Measurements from ENCODE around the gene FAM13C. TPM values are rescaled to one million over a fixed set of nuclear protein-coding genes. Genes with fewer than 3 reads are reported as not detected.

The FAM13C gene
- total and polyA plus RNA-seq, 9 of the 15 experiments (the other 6 are each of a cell fraction or from before 2014, with no cell fraction given): not detected

DNA sequence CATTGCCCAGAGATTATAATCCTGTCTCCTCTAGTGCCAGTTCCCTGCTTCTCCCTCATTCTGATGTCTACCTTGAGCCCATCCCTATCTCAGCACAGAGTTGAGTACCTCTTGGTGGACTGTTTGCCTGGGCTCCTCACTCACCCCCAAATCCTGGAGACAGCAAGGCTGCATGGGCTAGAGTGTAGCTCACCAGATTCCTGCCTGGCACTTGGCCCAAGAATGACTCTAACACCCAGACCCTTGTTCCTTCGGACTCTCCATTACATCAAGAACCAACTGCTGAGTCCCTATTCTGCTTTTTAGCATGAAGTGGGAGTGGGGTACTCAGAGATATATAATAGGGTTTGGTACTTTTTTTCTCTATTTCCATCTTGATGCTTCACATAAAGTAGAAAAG lies 22.1 kb downstream of the FAM13C start:
- H3K9me3 ChIP-seq (replicated peaks; ENCODE audit: control insufficient read depth, insufficient read depth, low read depth, low read length): no peaks in the 10 kb centered on the region
- 0% methylated on average over 1 of the region's 1 CpG for WGBS (ENCODE audit: insufficient coverage, low coverage, missing lambda C conversion rate)
- DNase-seq (ENCODE audit: extremely low read depth in 1 of 4, low spot score in 3 of 4) (no peak), FAIRE-seq (no peak), ATAC-seq (no peak)
- no peaks in the 10 kb centered on the region for H3K27me3 ChIP-seq (ENCODE audit: control insufficient read depth in 2 of 2, insufficient read depth in 2 of 2, low read length in 2 of 2)
- no peaks in the 10 kb centered on the region for H3K4me1 ChIP-seq (replicated peaks in 1 of 2; ENCODE audit: control insufficient read depth in 2 of 2, insufficient read depth in 2 of 2, low read length in 2 of 2)
- BruUV-seq (replicated peaks): no TSS peak
- H3K4me3 ChIP-seq: no peak overlapping the region
- no peaks in the 10 kb centered on the region for H3K79me2 ChIP-seq (ENCODE audit: control insufficient read depth, insufficient read depth, low read length)
- H3K27ac ChIP-seq (ENCODE audit: extremely low read depth, low read depth, low read length): no peak overlapping the region
- no peaks in the 10 kb centered on the region for H3K36me3 ChIP-seq (ENCODE audit: control insufficient read depth, insufficient read depth, low read length)
- in situ Hi-C loops (cut with MboI) (no loop called here), intact Hi-C loops (cut with micrococcal nuclease) (no loop called here)
- no peak overlapping the region for H3K4me2 ChIP-seq (ENCODE audit: insufficient read depth, low read length)
- H3K9ac ChIP-seq (ENCODE audit: insufficient read depth in 1 of 2, low read depth in 2 of 2, low read length in 2 of 2): no peak overlapping the region
- ChIA-PET POLR2A (no interaction called here), CTCF (ENCODE audit: low intra/inter-chr PET ratio) (no interaction called here)
- H4K20me1 ChIP-seq (replicated peaks; ENCODE audit: control insufficient read depth, insufficient read depth, low read length): no peaks in the 10 kb centered on the region
- no peaks in the 10 kb centered on the region for H3K9me1 ChIP-seq (ENCODE audit: control insufficient read depth, insufficient read depth, low read length)
- no peak overlapping the region for H2AFZ ChIP-seq (ENCODE audit: low read depth, low read length)
- TF ChIP-seq, protein P1, sequence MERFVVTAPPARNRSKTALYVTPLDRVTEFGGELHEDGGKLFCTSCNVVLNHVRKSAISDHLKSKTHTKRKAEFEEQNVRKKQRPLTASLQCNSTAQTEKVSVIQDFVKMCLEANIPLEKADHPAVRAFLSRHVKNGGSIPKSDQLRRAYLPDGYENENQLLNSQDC (CRISPR knock-in tag; IDR thresholded peaks at IDR 0.05): no peak
- TF ChIP-seq, protein P2, sequence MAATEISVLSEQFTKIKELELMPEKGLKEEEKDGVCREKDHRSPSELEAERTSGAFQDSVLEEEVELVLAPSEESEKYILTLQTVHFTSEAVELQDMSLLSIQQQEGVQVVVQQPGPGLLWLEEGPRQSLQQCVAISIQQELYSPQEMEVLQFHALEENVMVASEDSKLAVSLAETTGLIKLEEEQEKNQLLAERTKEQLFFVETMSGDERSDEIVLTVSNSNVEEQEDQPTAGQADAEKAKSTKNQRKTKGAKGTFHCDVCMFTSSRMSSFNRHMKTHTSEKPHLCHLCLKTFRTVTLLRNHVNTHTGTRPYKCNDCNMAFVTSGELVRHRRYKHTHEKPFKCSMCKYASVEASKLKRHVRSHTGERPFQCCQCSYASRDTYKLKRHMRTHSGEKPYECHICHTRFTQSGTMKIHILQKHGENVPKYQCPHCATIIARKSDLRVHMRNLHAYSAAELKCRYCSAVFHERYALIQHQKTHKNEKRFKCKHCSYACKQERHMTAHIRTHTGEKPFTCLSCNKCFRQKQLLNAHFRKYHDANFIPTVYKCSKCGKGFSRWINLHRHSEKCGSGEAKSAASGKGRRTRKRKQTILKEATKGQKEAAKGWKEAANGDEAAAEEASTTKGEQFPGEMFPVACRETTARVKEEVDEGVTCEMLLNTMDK (IDR thresholded peaks at IDR 0.05; ENCODE audit: borderline replicate concordance, insufficient read depth, low read depth, low read length, poor library complexity, severe bottlenecking): no peak
- TF ChIP-seq DIDO1 (tag; IDR thresholded peaks at IDR 0.05; ENCODE audit: low read depth) (no peak), ZNF146 (CRISPR knock-in tag; IDR thresholded peaks at IDR 0.05; ENCODE audit: unreplicated experiment) (no peak), HIVEP1 (CRISPR knock-in tag; IDR thresholded peaks at IDR 0.05) (no peak), CXXC5 (CRISPR knock-in tag; IDR thresholded peaks at IDR 0.05) (no peak), ZNF184 (CRISPR knock-in tag; IDR thresholded peaks at IDR 0.05) (no peak), KLF1 (tag; IDR thresholded peaks at IDR 0.05) (no peak), TAL1 (IDR thresholded peaks at IDR 0.05) (no peak)
- TF ChIP-seq, protein P3, sequence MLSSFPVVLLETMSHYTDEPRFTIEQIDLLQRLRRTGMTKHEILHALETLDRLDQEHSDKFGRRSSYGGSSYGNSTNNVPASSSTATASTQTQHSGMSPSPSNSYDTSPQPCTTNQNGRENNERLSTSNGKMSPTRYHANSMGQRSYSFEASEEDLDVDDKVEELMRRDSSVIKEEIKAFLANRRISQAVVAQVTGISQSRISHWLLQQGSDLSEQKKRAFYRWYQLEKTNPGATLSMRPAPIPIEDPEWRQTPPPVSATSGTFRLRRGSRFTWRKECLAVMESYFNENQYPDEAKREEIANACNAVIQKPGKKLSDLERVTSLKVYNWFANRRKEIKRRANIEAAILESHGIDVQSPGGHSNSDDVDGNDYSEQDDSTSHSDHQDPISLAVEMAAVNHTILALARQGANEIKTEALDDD (IDR thresholded peaks at IDR 0.05): no peak
- TF ChIP-seq, protein P4, sequence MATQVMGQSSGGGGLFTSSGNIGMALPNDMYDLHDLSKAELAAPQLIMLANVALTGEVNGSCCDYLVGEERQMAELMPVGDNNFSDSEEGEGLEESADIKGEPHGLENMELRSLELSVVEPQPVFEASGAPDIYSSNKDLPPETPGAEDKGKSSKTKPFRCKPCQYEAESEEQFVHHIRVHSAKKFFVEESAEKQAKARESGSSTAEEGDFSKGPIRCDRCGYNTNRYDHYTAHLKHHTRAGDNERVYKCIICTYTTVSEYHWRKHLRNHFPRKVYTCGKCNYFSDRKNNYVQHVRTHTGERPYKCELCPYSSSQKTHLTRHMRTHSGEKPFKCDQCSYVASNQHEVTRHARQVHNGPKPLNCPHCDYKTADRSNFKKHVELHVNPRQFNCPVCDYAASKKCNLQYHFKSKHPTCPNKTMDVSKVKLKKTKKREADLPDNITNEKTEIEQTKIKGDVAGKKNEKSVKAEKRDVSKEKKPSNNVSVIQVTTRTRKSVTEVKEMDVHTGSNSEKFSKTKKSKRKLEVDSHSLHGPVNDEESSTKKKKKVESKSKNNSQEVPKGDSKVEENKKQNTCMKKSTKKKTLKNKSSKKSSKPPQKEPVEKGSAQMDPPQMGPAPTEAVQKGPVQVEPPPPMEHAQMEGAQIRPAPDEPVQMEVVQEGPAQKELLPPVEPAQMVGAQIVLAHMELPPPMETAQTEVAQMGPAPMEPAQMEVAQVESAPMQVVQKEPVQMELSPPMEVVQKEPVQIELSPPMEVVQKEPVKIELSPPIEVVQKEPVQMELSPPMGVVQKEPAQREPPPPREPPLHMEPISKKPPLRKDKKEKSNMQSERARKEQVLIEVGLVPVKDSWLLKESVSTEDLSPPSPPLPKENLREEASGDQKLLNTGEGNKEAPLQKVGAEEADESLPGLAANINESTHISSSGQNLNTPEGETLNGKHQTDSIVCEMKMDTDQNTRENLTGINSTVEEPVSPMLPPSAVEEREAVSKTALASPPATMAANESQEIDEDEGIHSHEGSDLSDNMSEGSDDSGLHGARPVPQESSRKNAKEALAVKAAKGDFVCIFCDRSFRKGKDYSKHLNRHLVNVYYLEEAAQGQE (IDR thresholded peaks at IDR 0.05; ENCODE audit: borderline replicate concordance): no peak
- TF ChIP-seq, protein P4 (CRISPR knock-in tag; IDR thresholded peaks at IDR 0.05; ENCODE audit: low read depth): no peak
